K562 (cell line): ENCODE measurements around the gene UBXN6. TPM values are rescaled to one million over a fixed set of nuclear protein-coding genes. Genes with fewer than 3 reads are reported as not detected.
A peak's percentile ranks its signal among the peaks of the same experiment; 100 is the strongest.

Source experiments
- ARNT ChIP-seq, 2 experiments: fragments of 450-650 bp; IDR thresholded peaks; 2 replicates each; pipeline ENCODE4 v1.6.1; 2016; ENCODE audit warnings: mild to moderate bottlenecking in 1 of 2
- ASH1L ChIP-seq: fragments of 450-650 bp; IDR thresholded peaks from 2 replicates; pipeline ENCODE4 v1.6.1; 2018; ENCODE audit warnings: borderline replicate concordance, mild to moderate bottlenecking, low read depth; ENCODE audit not compliant: partially characterized antibody
- BRD4 ChIP-seq: fragments of 200-600 bp; sonication (generic); IDR thresholded peaks from 2 replicates; pipeline ENCODE4 v1.6.1; 2017; ENCODE audit warnings: inconsistent platforms
- BRF2 ChIP-seq: IDR thresholded peaks from 3 replicates; pipeline ENCODE4 v1.6.1; 2011; ENCODE audit warnings: borderline replicate concordance, mild to moderate bottlenecking; ENCODE audit not compliant: insufficient read length, insufficient read depth
- CBFA2T2 ChIP-seq: fragments of 450-650 bp; conservative IDR thresholded peaks from 2 replicates; pipeline ENCODE4 v1.6.1; 2017; ENCODE audit warnings: mild to moderate bottlenecking
- CHD1 ChIP-seq: fragments of 200-600 bp; sonication (generic); IDR thresholded peaks from one replicate; pipeline ENCODE4 v1.6.1; 2012; ENCODE audit warnings: mild to moderate bottlenecking, moderate library complexity, low read length, inconsistent platforms
- L3MBTL2 ChIP-seq: fragments of 450-650 bp; IDR thresholded peaks from 2 replicates; pipeline ENCODE4 v1.6.1; 2016; ENCODE audit warnings: mild to moderate bottlenecking, moderate library complexity
- MLLT1 ChIP-seq, 2 experiments: fragments of 450-650 bp; IDR thresholded peaks; 2 replicates each; pipeline ENCODE4 v1.6.1; 2016
- NR2C1 ChIP-seq, 2 experiments: fragments of 450-650 bp; IDR thresholded peaks; 2 replicates each; pipeline ENCODE4 v1.6.1; 2017; ENCODE audit warnings: mild to moderate bottlenecking in 2 of 2, antibody characterized with exemption in 1 of 2, inconsistent platforms in 1 of 2, missing compliant biosample characterization in 1 of 2, missing genetic modification characterization in 1 of 2
- PCBP1 ChIP-seq: fragments of 200-400 bp; formaldehyde crosslinking; IDR thresholded peaks from 2 replicates; pipeline ENCODE4 v1.6.1; 2018; ENCODE audit warnings: mild to moderate bottlenecking, low read depth, low read length; ENCODE audit not compliant: poor library complexity, severe bottlenecking
- SAFB2 ChIP-seq: fragments of 200-400 bp; formaldehyde crosslinking; IDR thresholded peaks from 2 replicates; pipeline ENCODE4 v1.6.1; 2018; ENCODE audit warnings: borderline replicate concordance, low read length, low read depth, moderate library complexity; ENCODE audit not compliant: severe bottlenecking
- SRSF1 ChIP-seq: fragments of 200-400 bp; formaldehyde crosslinking; IDR thresholded peaks from 2 replicates; pipeline ENCODE4 v1.6.1; 2017; ENCODE audit warnings: mild to moderate bottlenecking, low read depth, low read length, moderate library complexity
- STAT5B ChIP-seq: fragments of 250-450 bp; sonication (Bioruptor Pico); IDR thresholded peaks from 2 replicates; pipeline ENCODE4 v1.8.0; 2021; ENCODE audit warnings: mild to moderate bottlenecking, inconsistent platforms
- TBP ChIP-seq: optimal IDR thresholded peaks from 2 replicates; pipeline ENCODE3; 2011; ENCODE audit warnings: low read depth, low read length, improper control_type of control experiment
- TCF15 ChIP-seq: fragments of 250-450 bp; sonication (Bioruptor Pico); IDR thresholded peaks from 2 replicates; pipeline ENCODE4 v1.8.0; 2022; ENCODE audit warnings: moderate library complexity, mild to moderate bottlenecking, inconsistent platforms
- TEAD1 ChIP-seq, 2 experiments: fragments of 450-650 bp in 1 of 2; sonication (generic) in 1 of 2; formaldehyde crosslinking; IDR thresholded peaks; 2 replicates each; pipeline versions ENCODE4 v1.4.0 to v1.8.0; 2020 to 2022; ENCODE audit warnings: mild to moderate bottlenecking in 2 of 2, missing genetic modification reagents in 1 of 2
- ZBTB7A ChIP-seq: IDR thresholded peaks from 2 replicates; pipeline ENCODE4 v1.6.1; 2011; ENCODE audit warnings: low read depth, mild to moderate bottlenecking, low read length, moderate library complexity, borderline replicate concordance; ENCODE audit not compliant: control insufficient read depth
- ZNF274 ChIP-seq: IDR thresholded peaks from 2 replicates; pipeline ENCODE4 v1.6.1; 2011; ENCODE audit warnings: low read depth, mild to moderate bottlenecking, low read length, moderate library complexity, borderline replicate concordance
- ZNF282 ChIP-seq: sonication (generic); formaldehyde crosslinking; IDR thresholded peaks from 2 replicates; pipeline ENCODE4 v1.8.1; 2023; ENCODE audit warnings: missing genetic modification reagents
- polyA plus RNA-seq, 8 experiments: library from polyadenylated mRNA; depleted of rRNA in 4 of 8; stranded (reverse) in 5 of 8; unstranded in 3 of 8; fragments of >200 nt; fragmentation: Nextera tagmentation in 2 of 8; fragmentation: Illumina TruSeq in 1 of 8; extraction: Ambion mirVana in 2 of 8; extraction: Trizol in 1 of 8; gene quantifications; 2 replicates each; pipeline versions ENCODE4 v1.2.1 to v1.2.3, GENCODE V29; 2011 to 2014; ENCODE audit warnings: inconsistent platforms in 1 of 8, missing spikeins in 1 of 8
- total RNA-seq, 7 experiments: library from RNA; depleted of rRNA in 6 of 7; stranded (reverse); fragments of >200 nt in 6 of 7; fragmentation: Illumina TruSeq in 2 of 7; extraction: Trizol in 2 of 7; gene quantifications; 2 replicates each; pipeline versions ENCODE4 v1.2.1 to v1.2.3, GENCODE V29; 2011 to 2021; ENCODE audit warnings: low replicate concordance in 1 of 7
- TF ChIP-seq, protein P1 (sequence below): sonication (generic); formaldehyde crosslinking; IDR thresholded peaks from 2 replicates; pipeline ENCODE4 v1.9.0; 2022; ENCODE audit warnings: mild to moderate bottlenecking, missing genetic modification reagents
- TF ChIP-seq, protein P2 (sequence below): fragments of 450-650 bp; formaldehyde crosslinking; conservative IDR thresholded peaks from 2 replicates; pipeline ENCODE4 v1.4.0; 2022; ENCODE audit warnings: mild to moderate bottlenecking, missing genetic modification characterization

UBXN6 gene
- total and polyA plus RNA-seq, 9 of the 15 experiments (the other 6 are each of a cell fraction or from before 2014, with no cell fraction given) = 0.48 to 90.2 (median 29.5) TPM

GRCh38 chr19:4471403-4472173 is 14.0 kb upstream of the UBXN6 start (continued):
- TF ChIP-seq SAFB2 = no peak
- TF ChIP-seq CHD1 = peak; percentile 51
- TF ChIP-seq ZNF274 = no peak
- peak; percentile 85 for TF ChIP-seq NR2C1 (IDR thresholded peaks at IDR 0.05)
- peak; percentile 79 for TF ChIP-seq NR2C1 (tag; IDR thresholded peaks at IDR 0.05)
- no peak for TF ChIP-seq ZBTB7A
- TF ChIP-seq TEAD1 (CRISPR knock-in tag; IDR thresholded peaks at IDR 0.05) = no peak
- TF ChIP-seq, protein P1, sequence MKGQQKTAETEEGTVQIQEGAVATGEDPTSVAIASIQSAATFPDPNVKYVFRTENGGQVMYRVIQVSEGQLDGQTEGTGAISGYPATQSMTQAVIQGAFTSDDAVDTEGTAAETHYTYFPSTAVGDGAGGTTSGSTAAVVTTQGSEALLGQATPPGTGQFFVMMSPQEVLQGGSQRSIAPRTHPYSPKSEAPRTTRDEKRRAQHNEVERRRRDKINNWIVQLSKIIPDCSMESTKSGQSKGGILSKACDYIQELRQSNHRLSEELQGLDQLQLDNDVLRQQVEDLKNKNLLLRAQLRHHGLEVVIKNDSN = peak; percentile 99
- TF ChIP-seq L3MBTL2 = no peak
- no peak for TF ChIP-seq PCBP1
- no peak for TF ChIP-seq STAT5B (CRISPR knock-in tag)
- TF ChIP-seq, protein P2, sequence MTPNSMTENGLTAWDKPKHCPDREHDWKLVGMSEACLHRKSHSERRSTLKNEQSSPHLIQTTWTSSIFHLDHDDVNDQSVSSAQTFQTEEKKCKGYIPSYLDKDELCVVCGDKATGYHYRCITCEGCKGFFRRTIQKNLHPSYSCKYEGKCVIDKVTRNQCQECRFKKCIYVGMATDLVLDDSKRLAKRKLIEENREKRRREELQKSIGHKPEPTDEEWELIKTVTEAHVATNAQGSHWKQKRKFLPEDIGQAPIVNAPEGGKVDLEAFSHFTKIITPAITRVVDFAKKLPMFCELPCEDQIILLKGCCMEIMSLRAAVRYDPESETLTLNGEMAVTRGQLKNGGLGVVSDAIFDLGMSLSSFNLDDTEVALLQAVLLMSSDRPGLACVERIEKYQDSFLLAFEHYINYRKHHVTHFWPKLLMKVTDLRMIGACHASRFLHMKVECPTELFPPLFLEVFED (CRISPR knock-in tag) = 0 out of 2 replicates have a peak, but pooled peaks have one; percentile 58
- TF ChIP-seq ARNT (IDR thresholded peaks at IDR 0.05) = peak in 1 of 2 experiments; percentile 23; a peak in 1 of 4 replicates
- TF ChIP-seq MLLT1 (IDR thresholded peaks at IDR 0.05) = peak in 1 of 2 experiments; percentile 99; a peak in 2 of 4 replicates
- TF ChIP-seq TBP = peak; percentile 91
- TF ChIP-seq CBFA2T2 = peak; percentile 73
- no peak for TF ChIP-seq TCF15
- TF ChIP-seq BRF2 = no peak
- no peak for TF ChIP-seq SRSF1
- no peak for TF ChIP-seq ZNF282 (CRISPR knock-in tag)
- TF ChIP-seq ASH1L = peak; percentile 98
- TF ChIP-seq BRD4 = 0 out of 2 replicates have a peak, but pooled peaks have one; percentile 31
